GM23338 (cell line): ENCODE measurements around the gene SASH1. TPM values are rescaled to one million over a fixed set of nuclear protein-coding genes. Genes with fewer than 3 reads are reported as not detected.

ENCODE experiments used
- ATAC-seq: fragments of 200-7000 bp; cut with Tn5 transposase; 3 replicates; pipeline ENCODE4 v1.9.1; 2020
- DNase-seq: peaks from one replicate; pipeline ENCODE4 v3.0.0-alpha.2; 2015; ENCODE audit warnings: low spot score
- H2AFZ ChIP-seq: fragments of 200-600 bp; sonication (generic); 2 replicates; pipeline ENCODE4 v1.8.0; 2016; ENCODE audit warnings: antibody characterized with exemption, mild to moderate bottlenecking, moderate library complexity
- H3F3A ChIP-seq: fragments of 200-600 bp; sonication (generic); replicated peaks from 2 replicates; pipeline ENCODE4 v1.8.0; 2017; ENCODE audit warnings: antibody characterized with exemption, mixed run types, low read depth
- H3K27ac ChIP-seq: fragments of 200-600 bp; sonication (generic); 2 replicates; pipeline ENCODE4 v1.6.1; 2016; ENCODE audit warnings: low read depth
- H3K27me3 ChIP-seq: fragments of 200-600 bp; sonication (generic); 2 replicates; pipeline ENCODE4 v1.8.0; 2016; ENCODE audit warnings: mild to moderate bottlenecking, mixed run types, moderate library complexity; ENCODE audit not compliant: insufficient read depth
- H3K36me3 ChIP-seq: fragments of 200-600 bp; sonication (generic); 2 replicates; pipeline ENCODE4 v1.8.0; 2016; ENCODE audit warnings: mild to moderate bottlenecking; ENCODE audit not compliant: insufficient read depth
- H3K4me1 ChIP-seq: fragments of 200-600 bp; sonication (generic); 2 replicates; pipeline ENCODE4 v1.8.0; 2016; ENCODE audit warnings: mild to moderate bottlenecking, moderate library complexity; ENCODE audit not compliant: insufficient read depth
- H3K4me2 ChIP-seq: fragments of 200-600 bp; sonication (generic); 2 replicates; pipeline ENCODE4 v1.7.1; 2017; ENCODE audit warnings: mixed run types
- H3K4me3 ChIP-seq: fragments of 200-600 bp; sonication (generic); 2 replicates; pipeline ENCODE4 v1.6.1; 2016; ENCODE audit warnings: mixed run types
- H3K79me2 ChIP-seq: fragments of 200-600 bp; sonication (generic); replicated peaks from 2 replicates; pipeline ENCODE4 v1.8.0; 2017; ENCODE audit warnings: mild to moderate bottlenecking; ENCODE audit not compliant: insufficient read depth
- H3K9me2 ChIP-seq: fragments of 200-600 bp; sonication (generic); 2 replicates; pipeline ENCODE4 v1.8.0; 2017; ENCODE audit not compliant: insufficient read depth
- H4K20me1 ChIP-seq: fragments of 200-600 bp; sonication (generic); replicated peaks from 2 replicates; pipeline ENCODE4 v1.8.0; 2017; ENCODE audit warnings: mild to moderate bottlenecking; ENCODE audit not compliant: insufficient read depth
- H3K27ac Mint-ChIP-seq: 2 replicates; pipeline ENCODE4 v1.8.0; 2020; ENCODE audit warnings: inconsistent platforms, mild to moderate bottlenecking, moderate library complexity, mixed read lengths
- H3K27me3 Mint-ChIP-seq: 3 replicates; pipeline ENCODE4 v1.8.0; 2022; ENCODE audit warnings: low read depth, mild to moderate bottlenecking, moderate library complexity, mixed read lengths, inconsistent platforms; ENCODE audit not compliant: insufficient read depth, poor library complexity
- H3K36me3 Mint-ChIP-seq: 3 replicates; pipeline ENCODE4 v1.8.0; 2021; ENCODE audit warnings: low read depth, mild to moderate bottlenecking, inconsistent platforms, moderate library complexity, mixed read lengths
- H3K4me1 Mint-ChIP-seq: 3 replicates; pipeline ENCODE4 v1.8.0; 2020; ENCODE audit warnings: mild to moderate bottlenecking, inconsistent platforms, mixed read lengths
- H3K4me3 Mint-ChIP-seq: 3 replicates; pipeline ENCODE4 v1.8.0; 2021; ENCODE audit warnings: moderate library complexity, mild to moderate bottlenecking, inconsistent platforms, mixed read lengths
- H3K9me3 Mint-ChIP-seq: 3 replicates; pipeline ENCODE4 v1.8.0; 2020; ENCODE audit warnings: moderate library complexity, mild to moderate bottlenecking, inconsistent platforms, mixed read lengths
- CREB1 ChIP-seq: fragments of 250-450 bp; sonication (Bioruptor Pico); IDR thresholded peaks from 2 replicates; pipeline ENCODE4 v1.5.0; 2020; ENCODE audit warnings: low read depth, mild to moderate bottlenecking, moderate library complexity
- CTCF ChIP-seq, 2 experiments: fragments of 200-600 bp in 1 of 2; sonication (generic) in 1 of 2; conservative IDR thresholded peaks; 2 replicates each; pipeline versions ENCODE4 v1.5.1 to v1.6.1; 2016 to 2017; ENCODE audit warnings: antibody characterized with exemption in 2 of 2, low read depth in 2 of 2, mild to moderate bottlenecking in 2 of 2, moderate library complexity in 1 of 2
- ETS1 ChIP-seq: IDR thresholded peaks from 2 replicates; pipeline ENCODE4 v1.6.1; 2016; ENCODE audit warnings: antibody characterized with exemption
- EZH2 ChIP-seq: fragments of 200-600 bp; sonication (generic); IDR thresholded peaks from one replicate; pipeline ENCODE4 v1.8.0; 2017; ENCODE audit warnings: antibody characterized with exemption, mild to moderate bottlenecking, low read depth; ENCODE audit not compliant: unreplicated experiment
- EZH2phosphoT487 ChIP-seq: fragments of 200-600 bp; sonication (generic); IDR thresholded peaks from one replicate; pipeline ENCODE4 v1.8.1; 2018; ENCODE audit warnings: antibody characterized with exemption; ENCODE audit not compliant: unreplicated experiment
- JUNB ChIP-seq: IDR thresholded peaks from one replicate; pipeline ENCODE4 v1.6.1; 2016; ENCODE audit warnings: antibody characterized with exemption; ENCODE audit not compliant: unreplicated experiment
- NANOG ChIP-seq: IDR thresholded peaks from 2 replicates; pipeline ENCODE4 v1.6.1; 2016; ENCODE audit warnings: antibody characterized with exemption, borderline replicate concordance
- POLR2AphosphoS5 ChIP-seq: IDR thresholded peaks from 2 replicates; pipeline ENCODE4 v1.6.1; 2016; ENCODE audit warnings: antibody characterized with exemption, low read depth
- REST ChIP-seq: IDR thresholded peaks from one replicate; pipeline ENCODE4 v1.6.1; 2018; ENCODE audit warnings: antibody characterized with exemption; ENCODE audit not compliant: unreplicated experiment
- STAT1 ChIP-seq: IDR thresholded peaks from one replicate; pipeline ENCODE4 v1.6.1; 2016; ENCODE audit warnings: antibody characterized with exemption; ENCODE audit not compliant: unreplicated experiment
- ZNF114 ChIP-seq: fragments of 250-450 bp; sonication (Bioruptor Pico); IDR thresholded peaks from 2 replicates; pipeline ENCODE4 v1.5.0; 2020; ENCODE audit warnings: mild to moderate bottlenecking, moderate library complexity
- ZNF331 ChIP-seq: fragments of 250-450 bp; sonication (Bioruptor Pico); IDR thresholded peaks from 2 replicates; pipeline ENCODE4 v1.5.0; 2020; ENCODE audit warnings: low read depth, mild to moderate bottlenecking, moderate library complexity
- ZNF462 ChIP-seq: fragments of 250-450 bp; sonication (Bioruptor Pico); IDR thresholded peaks from 2 replicates; pipeline ENCODE4 v1.5.0; 2020; ENCODE audit warnings: mild to moderate bottlenecking, moderate library complexity
- polyA plus RNA-seq: library from polyadenylated mRNA; unstranded; fragments of >200 nt; fragmentation: Nextera tagmentation; extraction: Ambion mirVana; gene quantifications from 2 replicates; pipeline ENCODE4 v1.2.1, GENCODE V29; 2016
- total RNA-seq: library from RNA; depleted of rRNA; stranded (reverse); fragments of >200 nt; shearing (Covaris generic); gene quantifications from 2 replicates; pipeline ENCODE4 v1.2.3, GENCODE V29; 2014

Gene SASH1
- total and polyA plus RNA-seq, 2 experiments from 2014 or later: 8.2 to 30.2 TPM

GRCh38 chr6:148471624-148472159 is 129.1 kb downstream of the SASH1 start:
- Mint-ChIP-seq H3K4me1 (peaks cover 32% of the 10 kb centered on the region), H3K9me3 (no peaks in the 10 kb centered on the region), H3K4me3 (no peak overlapping the region), H3K27me3 (no peaks in the 10 kb centered on the region), H3K36me3 (peaks cover 41% of the 10 kb centered on the region; the same call in 2 of the 3 replicates), H3K27ac (no peak overlapping the region; the same call in 1 of the 2 replicates)
- H3K79me2 ChIP-seq: no peaks in the 10 kb centered on the region
- H3K36me3 ChIP-seq: no peaks in the 10 kb centered on the region
- no peaks in the 10 kb centered on the region for H3F3A ChIP-seq
- H3K4me3 ChIP-seq: no peak overlapping the region
- H3K9me2 ChIP-seq: no peaks in the 10 kb centered on the region; the same call in 1 of the 2 replicates
- ATAC-seq (no peak), DNase-seq (no peak)
- H3K4me1 ChIP-seq: peaks cover 30% of the 10 kb centered on the region
- peaks cover 8% of the 10 kb centered on the region; the same call in 1 of the 2 replicates for H4K20me1 ChIP-seq
- TF ChIP-seq REST (no peak), ZNF331 (CRISPR knock-in tag) (no peak), EZH2 (no peak), CREB1 (CRISPR knock-in tag) (no peak), POLR2AphosphoS5 (no peak), ZNF114 (CRISPR knock-in tag) (no peak), STAT1 (no peak), EZH2phosphoT487 (no peak), NANOG (no peak), JUNB (no peak), CTCF (conservative IDR thresholded peaks at IDR 0.05; ENCODE audit: low read depth in 2 of 2) (no peak), ZNF462 (CRISPR knock-in tag) (no peak), ETS1 (no peak)
- 0 out of 2 replicates have a peak overlapping the region, but pooled peaks have one; percentile 28 for H3K27ac ChIP-seq
- no peaks in the 10 kb centered on the region for H3K27me3 ChIP-seq
- no peak overlapping the region for H2AFZ ChIP-seq
- no peak overlapping the region for H3K4me2 ChIP-seq
